Vagina (tissue), 2 donors: ENCODE measurements around the gene PEX10.

Experiments
- POLR2A ChIP-seq, 2 donors: fragments of 450-650 bp; IDR thresholded peaks; one replicate each; pipeline ENCODE4 v1.6.1; 2017; ENCODE audit warnings: antibody characterized with exemption in 2 of 2, mild to moderate bottlenecking in 2 of 2, moderate library complexity in 2 of 2
- TF ChIP-seq, protein P1 (sequence below), 3 experiments: fragments of 450-650 bp in 2 of 3; fragments of 200-600 bp in 1 of 3; sonication (generic) in 1 of 3; IDR thresholded peaks; one replicate each; pipeline ENCODE4 v1.5.1; 2017 to 2019; ENCODE audit warnings: antibody characterized with exemption in 3 of 3, mild to moderate bottlenecking in 2 of 3, moderate library complexity in 2 of 3

DNA sequence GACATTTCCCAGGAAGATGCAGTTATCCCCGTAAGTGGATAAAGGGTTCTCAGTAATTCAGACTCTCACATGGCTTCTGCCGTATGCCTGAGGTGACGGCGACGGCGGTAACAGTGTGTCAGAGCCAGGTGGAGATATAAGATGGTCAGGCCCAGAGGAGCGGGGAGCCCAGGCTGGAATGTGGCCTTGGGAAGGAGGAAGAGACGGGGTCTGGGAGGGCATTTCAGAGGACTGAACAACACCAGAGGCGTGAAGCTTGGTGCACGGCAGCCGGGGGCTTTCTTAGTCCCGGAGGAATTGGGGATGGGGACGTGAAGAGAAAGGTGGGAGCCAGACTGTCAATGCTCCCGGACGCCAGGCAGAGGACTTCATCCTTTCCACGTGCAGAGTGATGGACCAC is 19.7 kb downstream of the PEX10 start:
- no peak for TF ChIP-seq POLR2A (IDR thresholded peaks at IDR 0.05)
- TF ChIP-seq, protein P1, sequence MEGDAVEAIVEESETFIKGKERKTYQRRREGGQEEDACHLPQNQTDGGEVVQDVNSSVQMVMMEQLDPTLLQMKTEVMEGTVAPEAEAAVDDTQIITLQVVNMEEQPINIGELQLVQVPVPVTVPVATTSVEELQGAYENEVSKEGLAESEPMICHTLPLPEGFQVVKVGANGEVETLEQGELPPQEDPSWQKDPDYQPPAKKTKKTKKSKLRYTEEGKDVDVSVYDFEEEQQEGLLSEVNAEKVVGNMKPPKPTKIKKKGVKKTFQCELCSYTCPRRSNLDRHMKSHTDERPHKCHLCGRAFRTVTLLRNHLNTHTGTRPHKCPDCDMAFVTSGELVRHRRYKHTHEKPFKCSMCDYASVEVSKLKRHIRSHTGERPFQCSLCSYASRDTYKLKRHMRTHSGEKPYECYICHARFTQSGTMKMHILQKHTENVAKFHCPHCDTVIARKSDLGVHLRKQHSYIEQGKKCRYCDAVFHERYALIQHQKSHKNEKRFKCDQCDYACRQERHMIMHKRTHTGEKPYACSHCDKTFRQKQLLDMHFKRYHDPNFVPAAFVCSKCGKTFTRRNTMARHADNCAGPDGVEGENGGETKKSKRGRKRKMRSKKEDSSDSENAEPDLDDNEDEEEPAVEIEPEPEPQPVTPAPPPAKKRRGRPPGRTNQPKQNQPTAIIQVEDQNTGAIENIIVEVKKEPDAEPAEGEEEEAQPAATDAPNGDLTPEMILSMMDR (IDR thresholded peaks at IDR 0.05) = no peak
